Parathyroid adenoma (tissue), 2 donors: ENCODE results near the gene PJA1.

Experiments used
- H2AFZ ChIP-seq: fragments of 300-600 bp; sonication (generic); one replicate; pipeline ENCODE4 v1.7.0; 2017; ENCODE audit warnings: antibody characterized with exemption, mild to moderate bottlenecking
- H3K27ac ChIP-seq: fragments of 300-600 bp; sonication (generic); one replicate; pipeline ENCODE4 v1.7.0; 2017
- H3K27me3 ChIP-seq: fragments of 300-600 bp; sonication (generic); one replicate; pipeline ENCODE4 v1.7.0; 2017; ENCODE audit warnings: low read length; ENCODE audit not compliant: control insufficient read depth, insufficient read depth
- H3K36me3 ChIP-seq: fragments of 300-600 bp; sonication (generic); one replicate; pipeline ENCODE4 v1.7.0; 2017; ENCODE audit warnings: low read length; ENCODE audit not compliant: control insufficient read depth, insufficient read depth
- H3K4me1 ChIP-seq: fragments of 300-600 bp; sonication (generic); one replicate; pipeline ENCODE4 v1.7.0; 2017; ENCODE audit warnings: control low read depth
- H3K4me2 ChIP-seq: fragments of 300-600 bp; sonication (generic); one replicate; pipeline ENCODE4 v1.7.0; 2017; ENCODE audit warnings: low read length
- H3K4me3 ChIP-seq: fragments of 300-600 bp; sonication (generic); one replicate; pipeline ENCODE4 v1.7.0; 2017; ENCODE audit warnings: low read depth, low read length
- H3K79me2 ChIP-seq: fragments of 300-600 bp; sonication (generic); one replicate; pipeline ENCODE4 v1.7.0; 2017; ENCODE audit warnings: control low read depth
- H3K9ac ChIP-seq: fragments of 300-600 bp; sonication (generic); one replicate; pipeline ENCODE4 v1.7.0; 2017; ENCODE audit warnings: mild to moderate bottlenecking
- H3K9me3 ChIP-seq: fragments of 300-600 bp; sonication (generic); one replicate; pipeline ENCODE4 v1.7.0; 2017; ENCODE audit warnings: low read length; ENCODE audit not compliant: control insufficient read depth
- TF ChIP-seq, protein P1 (sequence below): fragments of 300-600 bp; sonication (generic); IDR thresholded peaks from one replicate; pipeline ENCODE4 v1.7.0; 2017; ENCODE audit warnings: antibody characterized with exemption, mild to moderate bottlenecking
- donor health status: primary hyperparathyroidism.

Gene PJA1

GRCh38 chrX:69207216-69207615 is 42.0 kb upstream of the PJA1 start:
- Histone ChIP-seq H3K4me1 (no peaks in the 10 kb centered on the region), H3K4me3 (no peak overlapping the region), H3K9me3 (no peaks in the 10 kb centered on the region), H3K4me2 (no peak overlapping the region), H3K36me3 (no peaks in the 10 kb centered on the region), H3K27ac (no peak overlapping the region), H3K27me3 (no peaks in the 10 kb centered on the region), H3K79me2 (no peaks in the 10 kb centered on the region), H2AFZ (no peak overlapping the region), H3K9ac (no peak overlapping the region)
- TF ChIP-seq, protein P1, sequence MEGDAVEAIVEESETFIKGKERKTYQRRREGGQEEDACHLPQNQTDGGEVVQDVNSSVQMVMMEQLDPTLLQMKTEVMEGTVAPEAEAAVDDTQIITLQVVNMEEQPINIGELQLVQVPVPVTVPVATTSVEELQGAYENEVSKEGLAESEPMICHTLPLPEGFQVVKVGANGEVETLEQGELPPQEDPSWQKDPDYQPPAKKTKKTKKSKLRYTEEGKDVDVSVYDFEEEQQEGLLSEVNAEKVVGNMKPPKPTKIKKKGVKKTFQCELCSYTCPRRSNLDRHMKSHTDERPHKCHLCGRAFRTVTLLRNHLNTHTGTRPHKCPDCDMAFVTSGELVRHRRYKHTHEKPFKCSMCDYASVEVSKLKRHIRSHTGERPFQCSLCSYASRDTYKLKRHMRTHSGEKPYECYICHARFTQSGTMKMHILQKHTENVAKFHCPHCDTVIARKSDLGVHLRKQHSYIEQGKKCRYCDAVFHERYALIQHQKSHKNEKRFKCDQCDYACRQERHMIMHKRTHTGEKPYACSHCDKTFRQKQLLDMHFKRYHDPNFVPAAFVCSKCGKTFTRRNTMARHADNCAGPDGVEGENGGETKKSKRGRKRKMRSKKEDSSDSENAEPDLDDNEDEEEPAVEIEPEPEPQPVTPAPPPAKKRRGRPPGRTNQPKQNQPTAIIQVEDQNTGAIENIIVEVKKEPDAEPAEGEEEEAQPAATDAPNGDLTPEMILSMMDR = no peak

DNA sequence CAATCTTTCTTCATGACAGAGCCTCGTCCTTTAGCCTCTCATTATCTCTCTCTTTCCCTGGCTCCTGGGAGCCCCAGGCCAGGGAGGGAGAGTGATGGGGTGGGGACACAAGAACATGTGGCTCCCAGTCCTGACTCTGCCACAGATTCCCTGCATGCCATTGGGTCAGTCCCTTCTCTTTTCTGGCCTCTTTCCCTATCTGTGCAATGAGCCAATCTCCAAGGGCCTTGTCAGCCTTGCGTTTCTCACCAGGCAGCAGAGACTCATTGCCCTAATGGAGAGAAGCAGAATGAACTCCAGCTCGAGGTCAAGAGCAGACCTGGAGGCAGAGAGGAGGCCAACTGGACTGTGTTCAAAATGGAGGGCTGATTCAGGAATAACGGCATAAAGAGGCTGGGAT is 38.4 kb upstream of the PJA1 start:
- no peaks in the 10 kb centered on the region for H3K9me3 ChIP-seq
- TF ChIP-seq, protein P1 = no peak
- no peaks in the 10 kb centered on the region for H3K27me3 ChIP-seq
- H3K27ac ChIP-seq = no peak overlapping the region
- no peak overlapping the region for H3K4me3 ChIP-seq
- no peaks in the 10 kb centered on the region for H3K79me2 ChIP-seq
- no peak overlapping the region for H2AFZ ChIP-seq
- H3K9ac ChIP-seq = no peak overlapping the region
- no peaks in the 10 kb centered on the region for H3K36me3 ChIP-seq
- no peak overlapping the region for H3K4me2 ChIP-seq
- no peaks in the 10 kb centered on the region for H3K4me1 ChIP-seq

DNA sequence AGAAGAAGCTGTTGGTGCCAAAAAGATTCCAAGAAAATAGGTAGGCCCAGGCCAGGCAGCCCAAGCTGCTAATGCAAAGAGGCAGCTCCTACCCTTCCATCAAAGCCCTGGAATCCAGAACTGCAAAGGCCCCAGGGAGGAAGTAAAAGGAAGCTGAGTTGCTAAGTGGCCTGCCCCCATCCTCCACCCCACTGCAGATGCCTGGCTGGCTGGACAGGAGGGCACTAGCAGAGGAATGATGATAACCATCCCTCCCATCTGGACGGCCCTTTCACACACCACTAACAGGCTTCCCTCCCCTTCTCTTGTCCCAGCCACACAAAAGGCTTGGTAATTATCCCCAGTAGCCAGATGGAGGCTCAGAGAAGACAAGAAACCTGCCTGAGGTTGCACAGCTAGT is 32.4 kb upstream of the PJA1 start:
- H2AFZ ChIP-seq = no peak overlapping the region
- H3K27me3 ChIP-seq = no peaks in the 10 kb centered on the region
- no peaks in the 10 kb centered on the region for H3K36me3 ChIP-seq
- H3K27ac ChIP-seq = no peak overlapping the region
- H3K9me3 ChIP-seq = no peaks in the 10 kb centered on the region
- TF ChIP-seq, protein P1 = no peak
- H3K4me1 ChIP-seq = peaks cover 8% of the 10 kb centered on the region
- no peak overlapping the region for H3K4me2 ChIP-seq
- H3K79me2 ChIP-seq = no peaks in the 10 kb centered on the region
- no peak overlapping the region for H3K9ac ChIP-seq
- H3K4me3 ChIP-seq = no peak overlapping the region

- H3K27ac ChIP-seq = no peak overlapping the region
- TF ChIP-seq, protein P1 = no peak
- no peak overlapping the region for H3K4me2 ChIP-seq
- peaks cover 8% of the 10 kb centered on the region for H3K4me1 ChIP-seq
- no peaks in the 10 kb centered on the region for H3K9me3 ChIP-seq
- H3K4me3 ChIP-seq = no peak overlapping the region
- H3K9ac ChIP-seq = no peak overlapping the region
- no peaks in the 10 kb centered on the region for H3K27me3 ChIP-seq
- no peak overlapping the region for H2AFZ ChIP-seq
- no peaks in the 10 kb centered on the region for H3K79me2 ChIP-seq
- no peaks in the 10 kb centered on the region for H3K36me3 ChIP-seq
Observed at GRCh38 chrX:69196666-69197065, 31.4 kb upstream of the PJA1 start.

DNA sequence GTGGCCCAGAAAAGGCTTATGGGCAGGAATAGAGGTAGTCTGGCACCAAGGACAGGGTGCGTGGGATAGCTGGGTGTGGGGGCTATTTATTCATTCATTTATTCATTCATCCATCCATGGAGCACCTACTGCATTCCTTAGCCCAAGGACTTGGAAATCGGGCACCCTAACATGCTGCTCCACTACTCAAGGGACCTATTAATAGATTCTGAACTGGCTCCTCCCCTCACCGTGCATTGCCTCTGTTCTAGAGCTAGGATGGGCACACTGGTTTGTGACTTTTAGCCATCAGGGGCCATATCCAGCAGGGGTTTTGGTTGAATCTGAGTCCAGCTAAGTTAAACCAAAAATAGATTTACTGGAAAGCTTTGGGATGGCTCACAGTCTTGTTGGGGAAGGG is 30.6 kb upstream of the PJA1 start:
- H3K9me3 ChIP-seq = no peaks in the 10 kb centered on the region
- no peak overlapping the region for H3K27ac ChIP-seq
- TF ChIP-seq, protein P1 = no peak
- H3K36me3 ChIP-seq = no peaks in the 10 kb centered on the region
- no peak overlapping the region for H3K4me2 ChIP-seq
- H3K27me3 ChIP-seq = no peaks in the 10 kb centered on the region
- H3K79me2 ChIP-seq = no peaks in the 10 kb centered on the region
- no peak overlapping the region for H3K4me3 ChIP-seq
- H3K9ac ChIP-seq = no peak overlapping the region
- peaks cover 8% of the 10 kb centered on the region for H3K4me1 ChIP-seq
- H2AFZ ChIP-seq = no peak overlapping the region
